ENCODE results near the gene ACTR3.

The ACTR3 gene

DNA sequence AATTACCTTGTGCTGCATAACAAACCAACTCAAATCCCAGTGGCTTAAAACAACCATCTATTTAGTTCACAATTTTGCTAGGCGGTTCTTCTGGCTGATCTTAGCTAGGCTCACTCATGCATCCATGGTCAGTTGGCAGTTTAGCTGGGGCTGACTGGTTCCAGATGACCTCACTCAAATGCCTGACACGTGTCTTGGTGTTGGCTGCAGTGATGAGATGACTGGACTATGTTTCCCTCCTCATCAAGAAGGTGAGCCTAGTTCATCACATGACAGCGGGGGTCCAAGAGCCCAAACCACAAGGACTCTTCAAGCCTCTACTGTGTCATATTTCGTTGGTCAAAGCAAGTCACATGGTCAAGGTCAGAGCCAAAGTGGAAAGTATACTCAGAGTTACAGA is 42.7 kb upstream of the ACTR3 start:
- H3K27me3 ChIP-seq (replicated peaks in 2 of 5; ENCODE audit: control insufficient read depth in 4 of 5, insufficient read depth in 5 of 5, low read length in 4 of 5): no peaks in the 10 kb centered on the region
- no peaks in the 10 kb centered on the region for H3K4me1 ChIP-seq (ENCODE audit: control extremely low read depth in 1 of 4, control insufficient read depth in 4 of 4, insufficient read depth in 4 of 4, low read length in 3 of 4)
- POLR2A ChIA-PET: no interaction called here

DNA sequence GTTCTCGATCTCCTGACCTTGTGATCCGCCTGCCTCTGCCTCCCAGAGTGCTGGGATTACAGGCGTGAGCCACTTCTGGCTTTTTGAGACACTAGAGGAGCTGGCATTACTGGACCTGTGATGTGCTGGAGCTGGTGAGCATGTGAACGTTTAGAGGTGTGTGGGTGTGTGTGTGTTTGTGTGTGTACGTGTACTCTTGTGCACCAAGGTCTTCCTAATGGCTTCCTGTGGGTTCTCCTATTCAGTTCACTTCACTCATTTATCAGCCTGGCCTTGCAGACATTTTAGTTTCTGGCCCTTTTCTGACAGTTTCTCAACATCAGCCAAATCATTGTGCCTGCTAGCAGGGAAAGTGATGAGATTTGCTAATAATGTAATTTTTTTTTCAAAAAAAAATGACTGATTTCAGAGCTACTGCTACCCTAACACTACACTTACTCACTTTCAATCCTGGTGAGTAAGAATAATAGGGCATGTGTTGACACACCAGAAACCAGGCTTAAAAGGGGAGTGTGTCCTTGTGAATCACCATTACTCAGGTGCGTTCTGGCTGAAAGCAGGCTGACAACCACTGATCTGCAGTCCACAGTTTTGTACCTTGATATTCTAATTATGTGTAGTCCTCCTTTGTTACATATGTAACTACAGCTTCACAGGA is 41.0 kb upstream of the ACTR3 start:
- Histone ChIP-seq H3K4me3 (ENCODE audit: control insufficient read depth in 1 of 7, extremely low read depth in 1 of 7, insufficient read depth in 4 of 7, low read depth in 2 of 7, low read length in 6 of 7) (no peak overlapping the region), H3K27me3 (replicated peaks in 2 of 5; ENCODE audit: control insufficient read depth in 4 of 5, insufficient read depth in 5 of 5, low read length in 4 of 5) (no peaks in the 10 kb centered on the region), H3K4me1 (ENCODE audit: control extremely low read depth in 1 of 4, control insufficient read depth in 4 of 4, insufficient read depth in 4 of 4, low read length in 3 of 4) (no peaks in the 10 kb centered on the region), H3K9me3 (ENCODE audit: control extremely low read depth in 1 of 5, control insufficient read depth in 4 of 5, insufficient read depth in 2 of 5, low read depth in 1 of 5, low read length in 4 of 5) (peaks cover 0 to 2% (median 0%) of the 10 kb centered on the region in 5 experiments), H3K27ac (ENCODE audit: insufficient read depth in 1 of 2, low read depth in 1 of 2, low read length in 2 of 2, poor library complexity in 1 of 2, severe bottlenecking in 2 of 2) (no peak overlapping the region), H3K36me3 (ENCODE audit: control insufficient read depth in 4 of 4, insufficient read depth in 4 of 4, low read length in 3 of 4) (peaks cover 0 to 5% (median 0%) of the 10 kb centered on the region in 4 experiments)
- no peak for DNase-seq
- ChIA-PET POLR2A (no interaction called here), CTCF (no interaction called here)
- 90% methylated on average over 3 of the region's 6 CpGs for WGBS (ENCODE audit: insufficient coverage)

More for the DNA sequence above, 42.7 kb upstream of the ACTR3 start:
- no peak for DNase-seq
- H3K4me3 ChIP-seq (ENCODE audit: control insufficient read depth in 1 of 7, extremely low read depth in 1 of 7, insufficient read depth in 4 of 7, low read depth in 2 of 7, low read length in 6 of 7): no peak overlapping the region
- CTCF ChIA-PET: no interaction called here
- peaks cover 0 to 5% (median 0%) of the 10 kb centered on the region in 4 experiments for H3K36me3 ChIP-seq (ENCODE audit: control insufficient read depth in 4 of 4, insufficient read depth in 4 of 4, low read length in 3 of 4)
- no peak overlapping the region for H3K27ac ChIP-seq (ENCODE audit: insufficient read depth in 1 of 2, low read depth in 1 of 2, low read length in 2 of 2, poor library complexity in 1 of 2, severe bottlenecking in 2 of 2)
- peaks cover 0 to 2% (median 0%) of the 10 kb centered on the region in 5 experiments for H3K9me3 ChIP-seq (ENCODE audit: control extremely low read depth in 1 of 5, control insufficient read depth in 4 of 5, insufficient read depth in 2 of 5, low read depth in 1 of 5, low read length in 4 of 5)
- 98% methylated on average over 4 of the region's 4 CpGs for WGBS (ENCODE audit: insufficient coverage)

GRCh38 chr2:113850687-113851086 is 39.2 kb upstream of the ACTR3 start:
- DNase-seq: no peak
- Histone ChIP-seq H3K36me3 (ENCODE audit: control insufficient read depth in 4 of 4, insufficient read depth in 4 of 4, low read length in 3 of 4) (peaks cover 0 to under 1% (median 0%) of the 10 kb centered on the region in 4 experiments), H3K27ac (ENCODE audit: insufficient read depth in 1 of 2, low read depth in 1 of 2, low read length in 2 of 2, poor library complexity in 1 of 2, severe bottlenecking in 2 of 2) (no peak overlapping the region), H3K27me3 (replicated peaks in 2 of 5; ENCODE audit: control insufficient read depth in 4 of 5, insufficient read depth in 5 of 5, low read length in 4 of 5) (no peaks in the 10 kb centered on the region), H3K4me1 (ENCODE audit: control extremely low read depth in 1 of 4, control insufficient read depth in 4 of 4, insufficient read depth in 4 of 4, low read length in 3 of 4) (peaks cover 0 to 11% (median 0%) of the 10 kb centered on the region in 4 experiments), H3K4me3 (ENCODE audit: control insufficient read depth in 1 of 7, extremely low read depth in 1 of 7, insufficient read depth in 4 of 7, low read depth in 2 of 7, low read length in 6 of 7) (no peak overlapping the region), H3K9me3 (ENCODE audit: control extremely low read depth in 1 of 5, control insufficient read depth in 4 of 5, insufficient read depth in 2 of 5, low read depth in 1 of 5, low read length in 4 of 5) (peaks cover 0 to 2% (median 0%) of the 10 kb centered on the region in 5 experiments)
- CTCF ChIA-PET: no interaction called here
- WGBS (ENCODE audit: insufficient coverage): 82% methylated on average over 3 of the region's 3 CpGs
- POLR2A ChIA-PET: interaction anchor here (0.6 kb wide), 1 partner anchor 1272 kb away, joined by 4 read pairs; no protein-coding TSS in a partner anchor

GRCh38 chr2:113851640-113852039 is 38.2 kb upstream of the ACTR3 start:
- ChIA-PET POLR2A (no interaction called here), CTCF (interaction anchor here (0.9 to 1.2 kb wide), 2 partner anchors 14 to 84 kb away, joined by 3 read pairs; no protein-coding TSS in a partner anchor)
- Histone ChIP-seq H3K4me1 (ENCODE audit: control extremely low read depth in 1 of 4, control insufficient read depth in 4 of 4, insufficient read depth in 4 of 4, low read length in 3 of 4) (peaks cover 0 to 11% (median 0%) of the 10 kb centered on the region in 4 experiments), H3K27ac (ENCODE audit: insufficient read depth in 1 of 2, low read depth in 1 of 2, low read length in 2 of 2, poor library complexity in 1 of 2, severe bottlenecking in 2 of 2) (no peak overlapping the region), H3K9me3 (ENCODE audit: control extremely low read depth in 1 of 5, control insufficient read depth in 4 of 5, insufficient read depth in 2 of 5, low read depth in 1 of 5, low read length in 4 of 5) (no peaks in the 10 kb centered on the region), H3K4me3 (ENCODE audit: control insufficient read depth in 1 of 7, extremely low read depth in 1 of 7, insufficient read depth in 4 of 7, low read depth in 2 of 7, low read length in 6 of 7) (no peak overlapping the region), H3K27me3 (replicated peaks in 2 of 5; ENCODE audit: control insufficient read depth in 4 of 5, insufficient read depth in 5 of 5, low read length in 4 of 5) (no peaks in the 10 kb centered on the region), H3K36me3 (ENCODE audit: control insufficient read depth in 4 of 4, insufficient read depth in 4 of 4, low read length in 3 of 4) (no peaks in the 10 kb centered on the region)
- DNase-seq: no peak
- WGBS (ENCODE audit: insufficient coverage): no CpG with 5 or more reads among the region's 3 CpGs

- Histone ChIP-seq H3K9me3 (ENCODE audit: control extremely low read depth in 1 of 5, control insufficient read depth in 4 of 5, insufficient read depth in 2 of 5, low read depth in 1 of 5, low read length in 4 of 5) (no peaks in the 10 kb centered on the region), H3K4me3 (ENCODE audit: control insufficient read depth in 1 of 7, extremely low read depth in 1 of 7, insufficient read depth in 4 of 7, low read depth in 2 of 7, low read length in 6 of 7) (no peak overlapping the region), H3K4me1 (ENCODE audit: control extremely low read depth in 1 of 4, control insufficient read depth in 4 of 4, insufficient read depth in 4 of 4, low read length in 3 of 4) (peaks cover 0 to 24% (median 0%) of the 10 kb centered on the region in 4 experiments), H3K27ac (ENCODE audit: insufficient read depth in 1 of 2, low read depth in 1 of 2, low read length in 2 of 2, poor library complexity in 1 of 2, severe bottlenecking in 2 of 2) (no peak overlapping the region), H3K36me3 (ENCODE audit: control insufficient read depth in 4 of 4, insufficient read depth in 4 of 4, low read length in 3 of 4) (no peaks in the 10 kb centered on the region), H3K27me3 (replicated peaks in 2 of 5; ENCODE audit: control insufficient read depth in 4 of 5, insufficient read depth in 5 of 5, low read length in 4 of 5) (no peaks in the 10 kb centered on the region)
- CTCF ChIA-PET: no interaction called here
- POLR2A ChIA-PET: no interaction called here
- WGBS (ENCODE audit: insufficient coverage): 88% methylated on average over 1 of the region's 1 CpG
- no peak for DNase-seq
These were observed 35.7 kb upstream of the ACTR3 start for GRCh38 chr2:113854208-113854607.

GRCh38 chr2:113854970-113855740 is 34.7 kb upstream of the ACTR3 start:
- peak in 2 of 3 donors; percentile 54 to 67 for DNase-seq
- Histone ChIP-seq H3K4me1 (ENCODE audit: control extremely low read depth in 1 of 4, control insufficient read depth in 4 of 4, insufficient read depth in 4 of 4, low read length in 3 of 4) (peaks cover 0 to 26% (median 0%) of the 10 kb centered on the region in 4 experiments), H3K27me3 (replicated peaks in 2 of 5; ENCODE audit: control insufficient read depth in 4 of 5, insufficient read depth in 5 of 5, low read length in 4 of 5) (no peaks in the 10 kb centered on the region), H3K9me3 (ENCODE audit: control extremely low read depth in 1 of 5, control insufficient read depth in 4 of 5, insufficient read depth in 2 of 5, low read depth in 1 of 5, low read length in 4 of 5) (no peaks in the 10 kb centered on the region), H3K27ac (ENCODE audit: insufficient read depth in 1 of 2, low read depth in 1 of 2, low read length in 2 of 2, poor library complexity in 1 of 2, severe bottlenecking in 2 of 2) (no peak overlapping the region), H3K36me3 (ENCODE audit: control insufficient read depth in 4 of 4, insufficient read depth in 4 of 4, low read length in 3 of 4) (no peaks in the 10 kb centered on the region), H3K4me3 (ENCODE audit: control insufficient read depth in 1 of 7, extremely low read depth in 1 of 7, insufficient read depth in 4 of 7, low read depth in 2 of 7, low read length in 6 of 7) (no peak overlapping the region)
- ChIA-PET CTCF (no interaction called here), POLR2A (no interaction called here)
- WGBS (ENCODE audit: insufficient coverage): 67% methylated on average over 8 of the region's 8 CpGs

- H3K9me3 ChIP-seq (ENCODE audit: control extremely low read depth in 1 of 5, control insufficient read depth in 4 of 5, insufficient read depth in 2 of 5, low read depth in 1 of 5, low read length in 4 of 5): no peaks in the 10 kb centered on the region
- no peak overlapping the region for H3K27ac ChIP-seq (ENCODE audit: insufficient read depth in 1 of 2, low read depth in 1 of 2, low read length in 2 of 2, poor library complexity in 1 of 2, severe bottlenecking in 2 of 2)
- CTCF ChIA-PET: interaction anchor here (0.8 kb wide), 1 partner anchor 36 kb away, joined by 3 read pairs; no protein-coding TSS in a partner anchor
- no peaks in the 10 kb centered on the region for H3K27me3 ChIP-seq (replicated peaks in 2 of 5; ENCODE audit: control insufficient read depth in 4 of 5, insufficient read depth in 5 of 5, low read length in 4 of 5)
- no peak overlapping the region for H3K4me3 ChIP-seq (ENCODE audit: control insufficient read depth in 1 of 7, extremely low read depth in 1 of 7, insufficient read depth in 4 of 7, low read depth in 2 of 7, low read length in 6 of 7)
- POLR2A ChIA-PET: no interaction called here
- DNase-seq: peak in 2 of 3 donors; percentile 9 to 20
- WGBS (ENCODE audit: insufficient coverage): 90% methylated on average over 3 of the region's 3 CpGs
- H3K4me1 ChIP-seq (ENCODE audit: control extremely low read depth in 1 of 4, control insufficient read depth in 4 of 4, insufficient read depth in 4 of 4, low read length in 3 of 4): peaks cover 0 to 32% (median under 1%) of the 10 kb centered on the region in 4 experiments
- no peaks in the 10 kb centered on the region for H3K36me3 ChIP-seq (ENCODE audit: control insufficient read depth in 4 of 4, insufficient read depth in 4 of 4, low read length in 3 of 4)
These were observed 32.4 kb upstream of the ACTR3 start for GRCh38 chr2:113857464-113857863.

Measured in common myeloid progenitor, CD34-positive (primary cell).